HG02588 (cell line): ENCODE measurements around the gene SLC9A3.
"Not testable (repeated sequence)": the region's sequence is repeated elsewhere in the genome, so short reads cannot be mapped to it uniquely, and the experiment has no call there.

Experiments
- ATAC-seq: cut with Tn5 transposase; IDR thresholded peaks from one replicate; pipeline ENCODE4 v1.9.1; 2021; ENCODE audit warnings: mild to moderate bottlenecking, moderate library complexity; ENCODE audit not compliant: unreplicated experiment

SLC9A3 gene

GRCh38 chr5:524234-524972, at the start of gene SLC9A3:
SLC9A3 (minus strand) TSS chr5:524449.
- no peak for ATAC-seq

GRCh38 chr5:573976-574375, 49.7 kb upstream of the SLC9A3 start:
- ATAC-seq = no peak

- ATAC-seq = no peak
Measured at GRCh38 chr5:573206-573605, 49.0 kb upstream of the SLC9A3 start.

- ATAC-seq = no peak
Measured at GRCh38 chr5:572398-573019, 48.3 kb upstream of the SLC9A3 start.

- no peak for ATAC-seq
Measured at GRCh38 chr5:571791-572190, 47.5 kb upstream of the SLC9A3 start.

- no peak for ATAC-seq
Measured at GRCh38 chr5:570886-571285, 46.6 kb upstream of the SLC9A3 start.

- ATAC-seq = no peak
Measured at GRCh38 chr5:570446-570845, 46.2 kb upstream of the SLC9A3 start.

- ATAC-seq = no peak
Measured at GRCh38 chr5:569868-570361, 45.7 kb upstream of the SLC9A3 start.

GRCh38 chr5:569358-569867, 45.2 kb upstream of the SLC9A3 start:
- ATAC-seq = no peak

- no peak for ATAC-seq
Measured at GRCh38 chr5:568809-569208, 44.6 kb upstream of the SLC9A3 start.

- no peak for ATAC-seq
Measured at GRCh38 chr5:568061-568781, 44.0 kb upstream of the SLC9A3 start.

- no peak for ATAC-seq
Measured at GRCh38 chr5:567664-568060, 43.4 kb upstream of the SLC9A3 start.

- no peak for ATAC-seq
Measured at GRCh38 chr5:566636-567309, 42.5 kb upstream of the SLC9A3 start.

- no peak for ATAC-seq
Measured at GRCh38 chr5:565782-566440, 41.7 kb upstream of the SLC9A3 start.

GRCh38 chr5:561408-561807, 37.2 kb upstream of the SLC9A3 start:
- no peak for ATAC-seq

GRCh38 chr5:560792-561166, 36.5 kb upstream of the SLC9A3 start:
- ATAC-seq = no peak

- no peak for ATAC-seq
Measured at GRCh38 chr5:558871-559503, 34.7 kb upstream of the SLC9A3 start.

GRCh38 chr5:558326-558725, 34.1 kb upstream of the SLC9A3 start:
- ATAC-seq = no peak

GRCh38 chr5:557917-558316, 33.7 kb upstream of the SLC9A3 start:
- ATAC-seq = not testable (repeated sequence)

GRCh38 chr5:556909-557441, 32.7 kb upstream of the SLC9A3 start:
- no peak for ATAC-seq
